ENCODE results near the gene JPH3.
"Not testable (repeated sequence)": the region's sequence is repeated elsewhere in the genome, so short reads cannot be mapped to it uniquely, and the experiment has no call there.

Gene JPH3

DNA sequence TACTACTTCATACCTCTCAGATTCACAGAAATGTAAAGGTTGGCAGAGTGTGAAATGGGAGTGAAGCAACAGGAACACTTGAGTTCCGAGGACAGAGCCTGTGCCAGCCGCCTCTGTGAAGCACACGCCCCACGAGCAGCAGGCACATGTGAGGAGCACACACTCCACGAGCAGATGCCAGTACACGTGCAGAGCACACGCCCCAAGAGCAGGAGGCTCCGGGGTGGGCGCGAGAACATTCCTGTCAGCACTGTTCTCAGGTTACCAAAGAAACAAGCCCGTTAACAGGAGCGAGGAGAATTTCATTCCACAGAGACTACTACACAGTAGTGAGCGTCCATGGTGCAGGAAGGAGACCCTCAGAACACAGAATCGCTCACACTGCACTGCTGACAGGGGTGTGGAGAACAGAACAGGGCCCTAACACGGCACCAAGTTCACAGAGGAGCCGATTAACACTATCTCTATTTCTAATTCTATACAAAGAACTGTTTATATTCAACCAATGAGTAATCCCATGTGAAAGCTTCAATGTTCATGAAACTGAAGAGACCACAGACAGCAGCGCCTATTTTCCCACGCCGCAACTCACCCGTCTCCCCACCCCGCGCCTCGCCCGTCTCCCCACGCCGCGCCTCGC is 123.4 kb downstream of the JPH3 start:
- Histone ChIP-seq H3K27ac (ENCODE audit: low read depth, low read length) (no peak overlapping the region), H3K36me3 (ENCODE audit: insufficient read depth, low read length) (peaks cover 18% of the 10 kb centered on the region), H3K27me3 (ENCODE audit: control insufficient read depth in 1 of 2, insufficient read depth in 2 of 2, low read length in 2 of 2) (no peaks in the 10 kb centered on the region), H3K4me3 (ENCODE audit: low read depth in 1 of 2, low read length in 2 of 2) (no peak overlapping the region), H3K4me1 (ENCODE audit: insufficient read depth, low read length) (no peaks in the 10 kb centered on the region), H3K9me3 (ENCODE audit: low read length) (no peaks in the 10 kb centered on the region), H3K9ac (ENCODE audit: low read length) (no peak overlapping the region)

DNA sequence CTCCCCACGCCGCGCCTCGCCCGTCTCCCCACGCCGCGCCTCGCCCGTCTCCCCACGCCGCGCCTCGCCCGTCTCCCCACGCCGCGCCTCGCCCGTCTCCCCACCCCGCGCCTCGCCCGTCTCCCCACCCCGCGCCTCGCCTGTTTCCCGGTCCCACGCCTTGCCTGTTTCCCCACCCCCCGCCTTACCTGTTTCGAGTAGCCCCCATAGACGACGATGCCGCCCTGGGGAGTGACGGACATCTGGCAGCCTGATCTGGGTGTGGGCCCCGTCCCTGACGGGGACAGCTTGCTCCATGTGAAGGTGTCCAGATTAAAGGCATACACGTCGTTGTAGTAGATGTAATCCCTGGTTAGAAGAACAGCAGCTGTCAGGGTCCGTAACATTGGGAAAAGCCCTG is 124.3 kb downstream of the JPH3 start:
- not testable (repeated sequence) for H3K9ac ChIP-seq (ENCODE audit: low read length); H3K27ac ChIP-seq (ENCODE audit: low read depth, low read length); H3K27me3 ChIP-seq (ENCODE audit: control insufficient read depth in 1 of 2, insufficient read depth in 2 of 2, low read length in 2 of 2); H3K4me1 ChIP-seq (ENCODE audit: insufficient read depth, low read length); H3K4me3 ChIP-seq (ENCODE audit: low read depth in 1 of 2, low read length in 2 of 2); H3K9me3 ChIP-seq (ENCODE audit: low read length)
- peaks cover 18% of the 10 kb centered on the region for H3K36me3 ChIP-seq (ENCODE audit: insufficient read depth, low read length)

DNA sequence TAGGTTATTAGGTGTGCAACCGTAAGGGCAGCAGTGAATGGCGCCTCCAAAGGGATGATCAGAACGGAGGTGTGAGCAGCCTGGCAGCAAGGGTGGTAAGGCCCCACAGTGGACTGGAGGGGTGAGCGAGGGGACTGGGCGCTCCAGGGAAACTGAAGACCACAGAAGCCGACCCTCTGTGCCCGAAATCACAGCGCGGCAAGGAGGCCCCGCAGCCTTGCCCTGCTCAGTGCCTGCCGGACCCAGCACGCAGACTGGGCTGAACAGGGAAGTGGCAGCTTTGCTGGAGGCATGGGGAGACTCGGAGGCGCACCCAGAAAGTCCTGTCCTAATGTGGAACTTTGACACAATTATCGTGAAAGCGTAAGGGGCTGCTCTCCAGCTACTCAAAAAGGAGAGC is 125.0 kb downstream of the JPH3 start:
- Histone ChIP-seq H3K4me3 (ENCODE audit: low read depth in 1 of 2, low read length in 2 of 2) (no peak overlapping the region), H3K27me3 (ENCODE audit: control insufficient read depth in 1 of 2, insufficient read depth in 2 of 2, low read length in 2 of 2) (no peaks in the 10 kb centered on the region), H3K9ac (ENCODE audit: low read length) (no peak overlapping the region), H3K9me3 (ENCODE audit: low read length) (no peaks in the 10 kb centered on the region), H3K36me3 (ENCODE audit: insufficient read depth, low read length) (peaks cover 18% of the 10 kb centered on the region), H3K27ac (ENCODE audit: low read depth, low read length) (no peak overlapping the region), H3K4me1 (ENCODE audit: insufficient read depth, low read length) (no peaks in the 10 kb centered on the region)

DNA sequence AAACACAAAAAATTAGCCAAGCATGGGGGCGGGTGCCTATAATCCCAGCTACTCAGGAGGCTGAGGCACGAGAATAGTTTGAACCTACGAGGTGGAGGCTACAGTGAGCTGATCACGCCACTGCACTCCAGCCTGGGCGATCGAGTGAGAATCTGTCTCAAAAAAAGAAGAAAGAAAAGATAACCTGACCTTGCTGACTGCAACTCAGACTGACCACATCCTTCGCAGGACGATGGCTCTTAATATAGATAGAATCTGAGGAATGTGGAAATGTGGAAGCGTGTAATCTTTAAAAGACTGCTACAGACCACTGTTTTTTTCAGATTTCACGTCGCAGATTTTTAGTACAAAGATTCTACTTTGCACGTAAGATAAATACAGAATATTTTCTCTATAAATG is 125.7 kb downstream of the JPH3 start:
- no peak overlapping the region for H3K9ac ChIP-seq (ENCODE audit: low read length)
- no peaks in the 10 kb centered on the region for H3K9me3 ChIP-seq (ENCODE audit: low read length)
- H3K27ac ChIP-seq (ENCODE audit: low read depth, low read length), result no peak overlapping the region
- peaks cover 18% of the 10 kb centered on the region for H3K36me3 ChIP-seq (ENCODE audit: insufficient read depth, low read length)
- no peaks in the 10 kb centered on the region for H3K27me3 ChIP-seq (ENCODE audit: control insufficient read depth in 1 of 2, insufficient read depth in 2 of 2, low read length in 2 of 2)
- H3K4me1 ChIP-seq (ENCODE audit: insufficient read depth, low read length), result no peaks in the 10 kb centered on the region
- no peak overlapping the region for H3K4me3 ChIP-seq (ENCODE audit: low read depth in 1 of 2, low read length in 2 of 2)

DNA sequence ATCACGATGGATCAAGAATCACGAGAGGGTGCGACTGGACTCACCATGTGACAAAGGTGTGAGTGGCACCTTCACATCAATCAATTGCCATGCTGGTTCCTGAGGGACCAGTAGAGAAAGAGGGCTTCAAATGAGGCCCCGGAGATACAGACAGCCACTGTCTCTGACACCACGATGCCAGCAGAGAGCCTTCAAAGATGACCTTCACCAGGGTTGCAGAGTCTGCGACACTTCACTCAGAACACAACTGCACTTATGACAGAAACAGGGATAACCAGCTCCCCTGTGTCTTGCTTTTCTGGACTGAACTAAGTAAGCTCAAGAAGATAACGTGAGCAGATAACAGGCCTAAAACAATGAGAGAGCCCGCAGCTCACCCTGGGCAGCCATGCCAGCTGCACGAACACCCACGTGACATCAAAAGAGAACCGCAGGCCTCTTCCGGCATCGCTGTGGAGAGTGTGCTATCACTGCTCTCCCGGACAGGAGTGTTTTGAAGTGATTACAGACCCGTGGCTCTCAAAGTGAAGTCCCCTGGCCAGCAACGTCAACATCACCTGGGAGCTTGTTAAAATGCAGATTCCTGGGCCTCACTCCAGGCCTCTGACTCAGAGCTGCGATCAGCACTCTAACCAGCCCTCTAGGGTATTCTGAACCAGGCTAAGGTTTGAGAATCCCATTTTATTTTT is 127.1 kb downstream of the JPH3 start:
- Histone ChIP-seq H3K36me3 (ENCODE audit: insufficient read depth, low read length) (peaks cover 18% of the 10 kb centered on the region), H3K4me3 (ENCODE audit: low read depth in 1 of 2, low read length in 2 of 2) (no peak overlapping the region), H3K27me3 (ENCODE audit: control insufficient read depth in 1 of 2, insufficient read depth in 2 of 2, low read length in 2 of 2) (no peaks in the 10 kb centered on the region), H3K9ac (ENCODE audit: low read length) (no peak overlapping the region), H3K27ac (ENCODE audit: low read depth, low read length) (no peak overlapping the region), H3K9me3 (ENCODE audit: low read length) (no peaks in the 10 kb centered on the region), H3K4me1 (ENCODE audit: insufficient read depth, low read length) (no peaks in the 10 kb centered on the region)

DNA sequence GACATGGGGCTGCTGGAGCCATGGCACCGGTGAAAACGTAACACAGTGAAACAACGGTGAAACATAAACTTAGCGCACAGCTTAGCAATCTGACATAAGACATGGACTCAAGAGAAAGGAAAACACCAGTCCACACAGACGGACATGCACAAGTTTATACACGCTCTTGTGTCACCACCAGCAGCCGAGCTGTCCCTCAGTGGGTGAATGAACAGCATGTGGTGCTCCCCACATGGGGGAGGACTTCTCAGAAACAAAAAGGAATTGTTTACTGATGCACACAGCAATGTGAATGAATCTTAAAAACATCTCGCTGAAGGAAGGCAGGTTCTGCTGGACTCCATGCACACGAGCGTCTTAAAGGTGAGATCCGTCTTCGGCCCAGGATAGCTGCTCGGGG is 129.3 kb downstream of the JPH3 start:
- Histone ChIP-seq H3K36me3 (ENCODE audit: insufficient read depth, low read length) (peaks cover 25% of the 10 kb centered on the region), H3K9me3 (ENCODE audit: low read length) (no peaks in the 10 kb centered on the region), H3K4me3 (ENCODE audit: low read depth in 1 of 2, low read length in 2 of 2) (no peak overlapping the region), H3K4me1 (ENCODE audit: insufficient read depth, low read length) (no peaks in the 10 kb centered on the region), H3K9ac (ENCODE audit: low read length) (no peak overlapping the region), H3K27me3 (ENCODE audit: control insufficient read depth in 1 of 2, insufficient read depth in 2 of 2, low read length in 2 of 2) (no peaks in the 10 kb centered on the region), H3K27ac (ENCODE audit: low read depth, low read length) (no peak overlapping the region)

DNA sequence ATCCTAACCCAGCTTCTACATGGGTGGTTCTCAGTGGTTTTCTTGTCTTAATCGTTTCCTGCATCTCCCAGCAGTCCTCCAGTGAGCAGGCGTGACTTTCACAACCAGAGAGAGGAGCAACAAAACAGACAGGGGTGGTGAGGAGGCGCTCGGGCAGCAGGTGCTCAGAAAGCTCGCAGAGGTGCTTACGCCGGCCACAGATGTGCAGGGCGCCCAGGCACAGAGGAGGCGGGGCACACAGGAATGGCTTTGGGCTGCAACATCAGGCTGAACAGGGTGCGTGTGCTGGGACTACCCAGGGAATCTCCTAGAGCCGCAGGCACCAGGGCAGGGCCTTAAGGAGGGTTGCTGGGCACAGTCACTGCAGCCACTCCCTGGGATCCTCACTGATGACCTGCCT is 130.9 kb downstream of the JPH3 start:
- Histone ChIP-seq H3K9ac (ENCODE audit: low read length) (no peak overlapping the region), H3K4me3 (ENCODE audit: low read depth in 1 of 2, low read length in 2 of 2) (no peak overlapping the region), H3K27me3 (ENCODE audit: control insufficient read depth in 1 of 2, insufficient read depth in 2 of 2, low read length in 2 of 2) (no peaks in the 10 kb centered on the region), H3K9me3 (ENCODE audit: low read length) (no peaks in the 10 kb centered on the region), H3K36me3 (ENCODE audit: insufficient read depth, low read length) (peaks cover 21% of the 10 kb centered on the region), H3K27ac (ENCODE audit: low read depth, low read length) (no peak overlapping the region), H3K4me1 (ENCODE audit: insufficient read depth, low read length) (no peaks in the 10 kb centered on the region)

DNA sequence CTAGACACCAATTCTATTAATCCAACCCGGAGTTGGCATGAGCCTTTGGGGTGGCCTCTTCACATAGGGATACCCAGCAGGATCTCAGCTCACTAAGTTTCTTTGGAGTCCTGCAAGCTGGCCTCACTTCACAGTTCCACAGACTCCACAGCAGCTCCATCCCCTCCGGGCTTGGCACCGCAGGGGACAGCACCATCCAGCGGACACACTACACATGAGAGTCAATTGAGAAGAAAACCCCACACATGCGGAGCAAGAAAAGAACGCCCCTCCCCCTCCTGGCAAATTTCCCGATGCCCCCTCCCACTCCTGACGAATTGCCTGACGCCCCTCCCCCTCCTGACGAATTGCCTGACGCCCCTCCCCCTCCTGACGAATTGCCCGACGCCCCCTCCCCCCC is 132.3 kb downstream of the JPH3 start:
- H3K9me3 ChIP-seq (ENCODE audit: low read length), result no peaks in the 10 kb centered on the region
- H3K36me3 ChIP-seq (ENCODE audit: insufficient read depth, low read length), result peaks cover 14% of the 10 kb centered on the region
- H3K27me3 ChIP-seq (ENCODE audit: control insufficient read depth in 1 of 2, insufficient read depth in 2 of 2, low read length in 2 of 2), result no peaks in the 10 kb centered on the region
- no peak overlapping the region for H3K27ac ChIP-seq (ENCODE audit: low read depth, low read length)
- no peak overlapping the region for H3K4me3 ChIP-seq (ENCODE audit: low read depth in 1 of 2, low read length in 2 of 2)
- H3K9ac ChIP-seq (ENCODE audit: low read length), result no peak overlapping the region
- H3K4me1 ChIP-seq (ENCODE audit: insufficient read depth, low read length), result no peaks in the 10 kb centered on the region

DNA sequence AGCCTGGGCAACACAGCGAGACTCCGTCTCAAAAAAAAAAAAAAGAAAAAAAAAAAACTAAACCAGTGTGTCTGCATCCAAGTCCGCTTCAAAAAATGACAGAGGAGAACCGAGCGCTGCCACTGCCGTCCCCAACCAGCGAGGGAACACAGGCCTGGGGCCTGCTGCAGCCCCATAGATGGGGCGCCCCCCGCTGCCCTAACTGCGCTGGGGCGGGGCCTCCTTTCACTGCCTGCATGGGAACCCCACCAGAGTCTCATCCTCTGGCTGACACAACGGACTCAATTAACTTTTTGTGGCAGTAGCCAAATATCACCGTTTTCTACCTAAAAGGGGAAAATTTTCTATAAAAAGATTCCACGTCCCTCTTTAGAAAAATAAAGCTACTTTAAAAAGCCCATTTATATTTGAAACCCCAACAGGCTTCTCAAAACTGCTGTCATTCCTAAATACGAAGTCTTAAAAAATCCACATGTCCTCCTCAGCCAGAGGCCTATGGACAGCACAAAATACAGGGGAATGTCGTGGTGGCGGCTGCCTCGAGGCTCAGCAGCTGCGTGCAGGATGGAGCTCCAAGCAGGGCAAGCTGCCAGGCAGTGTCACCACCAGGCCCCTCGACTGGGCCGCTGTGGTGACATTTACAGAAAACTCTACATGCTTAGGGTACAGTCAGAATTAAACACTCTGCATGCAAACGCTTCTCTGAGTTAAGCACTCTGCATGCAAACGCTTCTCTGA is 133.1 kb downstream of the JPH3 start:
- Histone ChIP-seq H3K36me3 (ENCODE audit: insufficient read depth, low read length) (peaks cover 8% of the 10 kb centered on the region), H3K9ac (ENCODE audit: low read length) (no peak overlapping the region), H3K9me3 (ENCODE audit: low read length) (no peaks in the 10 kb centered on the region), H3K27ac (ENCODE audit: low read depth, low read length) (no peak overlapping the region), H3K27me3 (ENCODE audit: control insufficient read depth in 1 of 2, insufficient read depth in 2 of 2, low read length in 2 of 2) (no peaks in the 10 kb centered on the region), H3K4me3 (ENCODE audit: low read depth in 1 of 2, low read length in 2 of 2) (no peak overlapping the region), H3K4me1 (ENCODE audit: insufficient read depth, low read length) (peaks cover 5% of the 10 kb centered on the region)

DNA sequence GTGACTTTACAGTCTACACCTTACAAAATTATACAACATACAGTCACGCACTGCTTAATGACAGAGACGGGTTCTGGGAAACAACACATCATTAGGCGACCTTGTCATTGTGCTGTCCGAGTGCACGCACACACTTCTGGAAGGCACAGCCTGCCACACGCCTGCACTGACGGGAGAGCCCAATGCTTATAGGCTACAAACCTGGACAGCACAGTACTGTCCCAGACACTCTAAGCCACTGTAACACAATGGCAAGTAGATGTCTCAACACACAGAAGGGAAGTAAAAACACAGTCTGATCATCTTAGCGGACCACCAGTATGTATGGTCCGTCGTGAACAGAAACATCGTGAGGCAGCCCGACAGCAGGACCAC is 133.7 kb downstream of the JPH3 start:
- H3K27me3 ChIP-seq (ENCODE audit: control insufficient read depth in 1 of 2, insufficient read depth in 2 of 2, low read length in 2 of 2), result no peaks in the 10 kb centered on the region
- no peaks in the 10 kb centered on the region for H3K9me3 ChIP-seq (ENCODE audit: low read length)
- peaks cover 8% of the 10 kb centered on the region for H3K36me3 ChIP-seq (ENCODE audit: insufficient read depth, low read length)
- no peak overlapping the region for H3K4me3 ChIP-seq (ENCODE audit: low read depth in 1 of 2, low read length in 2 of 2)
- H3K9ac ChIP-seq (ENCODE audit: low read length), result no peak overlapping the region
- peaks cover 10% of the 10 kb centered on the region for H3K4me1 ChIP-seq (ENCODE audit: insufficient read depth, low read length)
- H3K27ac ChIP-seq (ENCODE audit: low read depth, low read length), result no peak overlapping the region

DNA sequence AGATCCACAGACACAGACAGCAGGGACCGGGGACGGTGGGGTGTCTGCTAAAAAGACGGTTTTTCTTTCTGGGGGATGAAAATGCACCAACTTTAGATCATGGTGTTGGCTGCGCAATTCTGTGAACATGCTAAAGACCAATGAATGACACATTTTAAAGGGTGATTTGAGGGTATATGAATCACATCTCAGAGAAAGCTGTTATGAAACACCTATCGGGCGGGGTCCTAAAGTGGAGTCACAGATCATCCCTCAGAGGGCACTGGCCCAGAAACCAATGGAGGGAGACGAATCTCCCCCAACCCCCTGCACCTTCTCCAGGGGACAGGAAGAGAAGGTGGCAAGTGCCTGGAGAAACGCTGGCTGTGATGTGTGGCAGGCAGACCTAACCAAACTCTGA is 137.5 kb downstream of the JPH3 start:
- H3K27me3 ChIP-seq (ENCODE audit: control insufficient read depth in 1 of 2, insufficient read depth in 2 of 2, low read length in 2 of 2), result no peaks in the 10 kb centered on the region
- H3K4me1 ChIP-seq (ENCODE audit: insufficient read depth, low read length), result peaks cover 12% of the 10 kb centered on the region
- H3K36me3 ChIP-seq (ENCODE audit: insufficient read depth, low read length), result peaks cover 8% of the 10 kb centered on the region
- no peak overlapping the region for H3K9ac ChIP-seq (ENCODE audit: low read length)
- no peak overlapping the region for H3K4me3 ChIP-seq (ENCODE audit: low read depth in 1 of 2, low read length in 2 of 2)
- no peak overlapping the region for H3K27ac ChIP-seq (ENCODE audit: low read depth, low read length)
- H3K9me3 ChIP-seq (ENCODE audit: low read length), result no peaks in the 10 kb centered on the region
